Measurements from ENCODE around the gene CEP170B.
"Not testable (repeated sequence)": the region's sequence is repeated elsewhere in the genome, so short reads cannot be mapped to it uniquely, and the experiment has no call there.

Gene CEP170B

DNA sequence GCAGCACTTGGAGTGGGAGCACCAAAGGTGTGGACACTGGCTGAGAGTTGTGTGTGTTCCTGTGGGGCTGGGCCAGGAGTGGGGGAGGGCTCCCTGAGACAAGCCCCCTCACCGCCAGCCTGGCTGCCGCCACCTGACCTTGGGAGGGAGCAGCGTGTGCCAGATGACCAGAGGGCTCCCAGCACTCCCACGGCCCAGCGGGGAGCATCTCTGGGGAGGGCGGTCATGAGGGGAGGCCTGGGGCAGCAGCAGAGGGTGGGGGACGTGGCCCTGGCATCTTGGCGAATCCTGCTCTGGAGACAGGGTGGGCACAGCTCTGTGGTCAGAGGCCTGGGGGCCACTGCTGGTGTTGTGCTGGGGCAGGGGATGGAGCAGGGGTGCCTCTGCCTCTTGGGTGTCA is 10.7 kb downstream of the CEP170B start:
- no peak for DNase-seq
- in situ Hi-C loops (cut with MboI; ENCODE audit: low pct_unique_long_range_greater_than_20kb, low sequenced_read_pairs) = no loop called here

DNA sequence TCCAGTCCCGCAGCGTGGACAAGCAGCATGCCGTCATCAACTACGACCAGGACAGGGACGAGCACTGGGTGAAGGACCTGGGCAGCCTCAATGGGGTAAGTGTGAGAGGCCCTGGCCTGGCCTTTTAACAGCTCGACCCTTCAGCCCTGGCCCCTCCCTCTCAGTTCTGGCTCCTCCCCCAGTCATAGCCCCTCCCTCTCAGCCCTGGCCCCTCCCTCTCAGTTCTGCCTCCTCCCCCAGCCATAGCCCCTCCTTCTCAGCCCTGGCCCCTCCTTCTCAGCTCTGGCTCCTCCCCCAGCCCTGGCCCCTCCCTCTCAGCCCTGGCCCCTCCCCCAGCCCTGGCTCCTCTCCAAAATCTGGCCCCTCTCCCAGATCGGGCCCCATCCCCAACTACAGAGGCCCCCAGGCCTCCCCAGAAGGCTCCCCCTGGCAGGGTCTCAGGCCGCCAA is 11.2 kb downstream of the CEP170B start:
- in situ Hi-C loops (cut with MboI; ENCODE audit: low pct_unique_long_range_greater_than_20kb, low sequenced_read_pairs) = no loop called here
- DNase-seq = peak; percentile 24

DNA sequence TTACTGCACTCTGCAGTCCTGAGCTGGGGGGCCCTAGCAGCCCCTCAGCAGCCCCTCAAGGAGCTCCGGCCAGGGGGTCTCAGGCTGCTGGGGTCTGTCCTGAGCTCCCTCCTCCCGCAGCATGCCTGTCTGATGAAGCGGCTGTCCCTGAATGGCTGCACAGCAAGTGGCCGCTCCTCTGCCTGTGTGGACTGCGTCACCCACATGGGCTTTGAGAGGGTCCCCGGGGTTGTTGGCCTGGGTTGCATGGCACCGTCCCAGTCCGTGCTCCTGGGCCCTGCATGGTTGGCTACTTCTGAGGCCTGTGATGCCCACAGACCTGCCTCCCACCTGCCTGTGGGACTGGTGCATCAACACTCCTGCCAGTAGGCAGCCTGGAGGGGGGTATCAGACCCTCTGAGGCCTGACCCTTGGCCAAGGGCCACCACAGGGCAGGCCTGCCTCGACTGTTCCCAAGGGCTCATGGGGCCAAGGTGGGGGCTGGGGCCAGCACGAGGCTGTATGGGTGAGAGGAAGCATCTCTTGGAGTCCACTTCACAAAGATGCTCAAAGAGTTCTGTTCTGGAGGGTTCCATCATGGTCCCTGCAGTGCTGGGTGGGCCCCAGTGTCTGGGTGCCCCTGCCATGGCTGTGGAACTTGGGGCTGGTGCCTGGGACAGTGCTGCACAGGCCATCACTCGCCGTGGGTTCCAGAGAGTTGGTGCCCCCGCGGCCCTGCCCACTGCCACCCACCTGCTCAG is 12.2 kb downstream of the CEP170B start:
- no peak for DNase-seq
- in situ Hi-C loops (cut with MboI; ENCODE audit: low pct_unique_long_range_greater_than_20kb, low sequenced_read_pairs) = no loop called here

DNA sequence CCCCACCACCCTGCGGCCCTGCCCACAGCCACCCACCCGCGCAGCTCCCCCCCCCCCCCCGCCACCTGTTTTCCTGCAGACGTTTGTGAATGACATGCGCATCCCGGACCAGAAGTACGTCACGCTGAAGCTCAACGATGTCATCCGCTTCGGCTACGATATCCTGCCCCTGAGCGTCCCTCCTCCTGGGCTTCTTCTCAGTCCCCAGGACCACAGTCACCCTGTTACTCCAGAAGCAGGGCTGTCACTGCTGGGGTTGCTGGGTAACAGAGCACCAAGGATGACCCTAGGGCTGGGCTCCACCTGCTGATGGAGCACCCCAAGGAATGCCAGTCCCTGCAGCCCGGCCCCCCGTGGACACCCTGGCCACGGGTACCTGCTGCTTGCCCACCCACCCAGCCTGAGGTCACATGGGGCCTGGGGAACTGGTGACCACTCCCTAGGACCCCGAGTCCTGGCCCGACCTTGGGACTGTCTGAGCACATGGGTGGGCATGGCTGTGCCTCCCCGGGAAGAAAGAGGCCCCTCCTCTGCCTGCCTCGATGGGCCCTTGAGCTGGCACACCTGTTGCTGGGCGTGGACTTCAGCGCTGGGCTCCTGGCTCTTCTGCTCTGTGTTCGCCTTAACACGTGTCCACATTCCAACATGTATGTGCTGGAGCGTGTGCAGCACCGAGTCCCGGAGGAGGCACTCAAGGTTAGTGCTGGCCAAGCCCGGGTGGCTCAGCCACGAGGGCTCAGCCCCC is 12.9 kb downstream of the CEP170B start:
- in situ Hi-C loops (cut with MboI; ENCODE audit: low pct_unique_long_range_greater_than_20kb, low sequenced_read_pairs) = no loop called here

DNA sequence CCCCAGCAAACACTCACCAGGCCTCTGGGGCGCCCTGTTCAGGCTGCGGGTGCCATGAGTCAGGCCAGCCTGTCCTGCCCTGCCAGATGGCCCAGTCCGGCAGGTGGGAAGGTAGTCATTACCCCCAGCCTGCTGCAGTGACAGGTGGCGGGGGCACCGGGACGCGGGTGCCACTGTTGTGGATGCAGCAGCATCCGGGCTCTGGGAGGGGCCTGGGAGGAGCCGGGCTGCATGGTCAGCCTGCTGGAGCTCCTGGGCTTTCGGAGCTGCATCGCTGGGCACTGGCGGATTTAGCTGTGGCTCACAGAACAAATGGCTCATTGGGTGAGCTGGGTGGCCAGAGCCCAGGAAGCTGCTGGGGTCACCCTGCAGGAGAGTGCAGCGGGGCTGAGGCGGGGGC is 13.5 kb downstream of the CEP170B start:
- DNase-seq = no peak
- in situ Hi-C loops (cut with MboI; ENCODE audit: low pct_unique_long_range_greater_than_20kb, low sequenced_read_pairs) = no loop called here

More for the DNA sequence above, 12.9 kb downstream of the CEP170B start:
- DNase-seq = no peak

DNA sequence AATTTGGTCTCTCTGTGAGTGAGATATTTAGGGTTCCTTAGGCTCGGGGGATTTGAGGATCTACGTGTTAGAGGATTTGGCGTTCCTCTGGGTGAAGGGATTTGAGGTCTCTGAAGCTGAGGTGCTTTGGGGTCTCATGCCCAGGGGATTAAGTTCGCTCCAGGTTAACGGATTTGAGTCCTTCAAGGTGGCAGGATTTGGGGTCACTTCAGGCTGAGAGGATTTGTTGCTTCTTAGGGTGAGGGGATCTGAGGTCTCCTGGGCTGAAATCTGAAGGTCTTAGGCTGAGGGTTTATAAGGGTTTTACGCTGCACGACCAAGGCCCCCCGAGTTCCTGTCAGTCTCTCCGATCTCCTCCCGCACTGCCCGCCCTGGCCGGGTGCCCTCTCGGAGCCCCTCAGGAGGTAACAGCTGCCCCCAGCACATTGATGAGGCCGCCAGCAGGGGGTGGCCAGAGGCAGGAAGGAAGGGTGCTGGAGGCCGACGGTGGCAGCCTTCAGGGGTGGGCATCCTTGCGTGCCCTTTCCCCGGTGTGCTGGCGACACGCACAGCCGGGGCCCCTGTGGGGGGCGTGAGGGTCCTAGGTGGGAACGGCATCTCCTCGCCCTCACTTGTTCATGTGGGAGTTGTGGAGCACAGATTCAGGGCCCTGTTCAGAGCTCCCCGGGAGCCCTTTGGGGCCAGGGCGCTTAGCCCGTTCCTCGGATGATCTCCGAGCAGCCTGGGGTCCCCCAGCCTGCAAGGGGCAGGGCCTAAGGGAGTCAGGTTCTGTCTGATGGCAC is 14.3 kb downstream of the CEP170B start:
- no peak for DNase-seq
- in situ Hi-C loops (cut with MboI; ENCODE audit: low pct_unique_long_range_greater_than_20kb, low sequenced_read_pairs) = no loop called here

DNA sequence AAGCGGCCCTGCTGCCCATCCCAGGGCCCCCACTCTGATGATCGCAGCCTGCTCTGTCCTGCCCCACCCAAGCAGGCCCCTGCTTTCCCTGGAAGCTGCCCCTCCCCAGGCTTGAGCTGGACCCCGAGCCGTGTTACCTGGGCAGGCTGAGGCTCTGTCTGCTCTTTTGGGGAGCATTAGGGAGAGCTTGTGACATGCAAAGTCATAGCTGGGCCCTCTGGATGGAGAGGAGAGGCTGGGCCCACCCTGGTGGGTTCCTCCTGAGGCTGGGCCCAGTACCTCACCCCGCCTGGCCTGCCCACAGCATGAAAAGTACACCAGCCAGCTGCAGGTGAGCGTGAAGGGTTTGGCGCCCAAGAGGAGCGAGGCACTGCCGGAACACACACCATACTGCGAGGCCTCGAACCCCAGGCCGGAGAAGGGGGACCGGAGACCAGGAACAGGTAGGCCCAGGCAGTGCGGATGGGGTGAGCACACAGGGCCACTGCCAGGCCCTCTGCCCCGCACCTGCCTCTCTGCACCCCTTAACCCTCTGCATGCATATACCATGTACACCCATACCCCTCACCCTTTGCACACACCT is 15.0 kb downstream of the CEP170B start:
- in situ Hi-C loops (cut with MboI; ENCODE audit: low pct_unique_long_range_greater_than_20kb, low sequenced_read_pairs) = no loop called here
- DNase-seq = no peak

DNA sequence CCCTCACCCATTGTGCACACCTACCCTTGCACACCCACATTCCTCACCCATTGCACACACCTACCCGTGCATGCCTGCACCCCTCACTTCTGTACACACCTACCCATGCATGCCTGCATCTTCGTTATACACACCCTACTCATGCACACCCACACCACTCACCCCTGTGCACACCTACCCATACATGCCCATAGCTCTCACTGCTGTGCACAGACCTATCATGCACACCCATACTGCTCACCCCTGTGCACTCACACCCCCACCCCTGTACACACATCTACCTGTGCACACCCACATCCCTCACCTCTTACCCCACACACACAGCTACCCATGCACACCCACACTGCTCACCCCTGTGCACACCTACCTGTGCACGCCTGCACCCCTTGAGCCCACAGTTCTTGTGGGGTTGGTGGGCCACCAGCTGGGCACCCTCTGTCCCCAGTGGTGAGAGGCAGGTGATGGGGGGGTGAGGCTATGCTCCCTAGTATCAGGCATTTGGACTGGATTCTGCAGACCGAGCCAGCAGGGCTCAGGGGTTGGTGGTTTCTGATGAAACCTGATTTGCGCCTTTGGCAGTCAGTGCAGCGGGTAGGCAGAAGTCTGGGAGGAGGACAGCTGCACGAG is 15.6 kb downstream of the CEP170B start:
- in situ Hi-C loops (cut with MboI; ENCODE audit: low pct_unique_long_range_greater_than_20kb, low sequenced_read_pairs) = no loop called here
- DNase-seq = no peak

DNA sequence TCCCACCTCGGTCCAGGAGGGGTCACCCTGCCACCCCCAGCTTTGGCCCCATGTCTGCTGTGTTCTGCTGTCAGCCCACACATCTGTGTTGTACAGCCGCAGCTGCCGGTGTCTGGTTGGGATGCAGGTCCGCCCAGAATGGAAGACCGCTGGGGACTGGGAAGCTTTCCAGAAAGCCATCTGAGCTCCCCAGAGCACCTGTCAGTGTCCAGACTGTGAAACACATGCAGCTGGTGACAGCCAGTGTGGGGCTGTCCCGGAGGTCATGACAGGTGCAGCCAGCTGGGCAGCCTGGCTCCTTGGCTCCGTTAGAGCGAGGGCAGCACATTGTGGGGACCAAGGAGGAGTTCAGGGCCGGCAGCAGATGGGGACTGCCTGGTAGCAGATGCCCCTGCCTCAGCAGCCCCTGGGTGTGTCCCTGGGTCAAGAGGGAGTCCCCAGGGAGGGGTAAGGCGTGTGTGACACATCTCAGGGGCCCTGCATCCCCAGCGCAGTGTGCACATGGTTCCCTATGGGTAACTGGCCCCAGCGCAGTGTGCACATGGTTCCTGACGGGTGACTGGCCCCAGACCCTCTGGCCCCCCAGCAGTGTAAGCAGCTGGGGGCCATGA is 16.4 kb downstream of the CEP170B start:
- in situ Hi-C loops (cut with MboI; ENCODE audit: low pct_unique_long_range_greater_than_20kb, low sequenced_read_pairs) = no loop called here
- DNase-seq = no peak

DNA sequence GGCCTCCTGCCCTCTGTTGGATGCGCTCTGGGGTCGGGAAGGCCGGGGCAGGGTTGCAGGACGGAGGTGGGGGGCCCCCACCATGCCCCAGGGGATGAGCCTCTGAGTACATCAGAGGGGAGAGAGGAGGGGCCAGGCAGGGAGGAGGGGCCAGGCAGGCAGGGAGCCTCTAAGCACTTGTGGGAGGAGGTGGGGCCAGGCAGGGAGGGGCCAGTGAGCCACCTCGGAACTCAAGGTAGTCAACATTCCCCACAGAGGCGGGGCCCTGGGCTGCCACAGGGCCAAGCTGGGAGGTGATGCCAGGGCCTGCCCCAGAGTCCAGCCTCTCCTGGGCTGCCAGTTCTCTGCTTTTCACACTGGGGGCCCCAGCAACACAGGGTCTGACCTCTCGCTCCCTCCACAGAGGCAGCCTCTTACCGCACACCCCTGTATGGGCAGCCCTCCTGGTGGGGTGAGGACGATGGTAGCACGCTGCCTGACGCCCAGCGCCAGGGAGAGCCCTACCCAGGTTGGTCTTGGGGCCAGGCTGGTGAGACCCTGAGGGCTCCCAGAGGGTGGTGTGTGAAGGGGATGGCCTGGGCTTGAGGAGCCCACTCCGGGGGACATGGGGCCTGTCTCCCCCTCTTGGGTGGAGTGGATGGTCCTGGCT is 17.4 kb downstream of the CEP170B start:
- no peak for DNase-seq

DNA sequence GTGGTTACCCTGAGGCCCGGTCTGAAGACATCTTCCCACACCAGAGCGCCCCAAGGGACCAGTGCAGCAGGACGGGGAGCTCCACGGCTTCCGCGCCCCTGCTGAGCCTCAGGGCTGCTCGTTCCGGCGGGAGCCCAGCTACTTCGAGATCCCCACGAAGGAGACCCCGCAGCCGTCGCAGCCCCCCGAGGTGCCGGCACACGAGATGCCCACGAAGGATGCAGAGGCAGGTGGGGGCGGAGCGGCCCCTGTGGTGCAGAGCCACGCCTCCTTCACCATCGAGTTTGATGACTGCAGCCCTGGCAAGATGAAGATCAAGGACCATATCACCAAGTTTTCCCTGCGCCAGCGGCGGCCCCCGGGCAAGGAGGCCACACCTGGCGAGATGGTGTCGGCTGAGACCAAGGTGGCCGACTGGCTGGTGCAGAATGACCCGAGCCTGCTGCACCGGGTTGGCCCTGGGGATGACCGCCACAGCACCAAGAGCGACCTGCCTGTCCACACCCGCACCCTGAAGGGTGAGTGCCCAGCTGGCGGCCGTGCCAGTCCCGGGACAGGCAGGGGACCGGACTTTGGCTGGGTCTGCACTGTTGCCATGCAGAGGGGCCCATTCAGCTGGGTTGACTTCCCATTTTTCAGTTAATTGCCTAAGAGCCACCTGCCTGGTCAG is 18.1 kb downstream of the CEP170B start:
- DNase-seq = no peak
- in situ Hi-C loops (cut with MboI; ENCODE audit: low pct_unique_long_range_greater_than_20kb, low sequenced_read_pairs) = no loop called here

More for the DNA sequence above, 17.4 kb downstream of the CEP170B start:
- in situ Hi-C loops (cut with MboI; ENCODE audit: low pct_unique_long_range_greater_than_20kb, low sequenced_read_pairs) = no loop called here

DNA sequence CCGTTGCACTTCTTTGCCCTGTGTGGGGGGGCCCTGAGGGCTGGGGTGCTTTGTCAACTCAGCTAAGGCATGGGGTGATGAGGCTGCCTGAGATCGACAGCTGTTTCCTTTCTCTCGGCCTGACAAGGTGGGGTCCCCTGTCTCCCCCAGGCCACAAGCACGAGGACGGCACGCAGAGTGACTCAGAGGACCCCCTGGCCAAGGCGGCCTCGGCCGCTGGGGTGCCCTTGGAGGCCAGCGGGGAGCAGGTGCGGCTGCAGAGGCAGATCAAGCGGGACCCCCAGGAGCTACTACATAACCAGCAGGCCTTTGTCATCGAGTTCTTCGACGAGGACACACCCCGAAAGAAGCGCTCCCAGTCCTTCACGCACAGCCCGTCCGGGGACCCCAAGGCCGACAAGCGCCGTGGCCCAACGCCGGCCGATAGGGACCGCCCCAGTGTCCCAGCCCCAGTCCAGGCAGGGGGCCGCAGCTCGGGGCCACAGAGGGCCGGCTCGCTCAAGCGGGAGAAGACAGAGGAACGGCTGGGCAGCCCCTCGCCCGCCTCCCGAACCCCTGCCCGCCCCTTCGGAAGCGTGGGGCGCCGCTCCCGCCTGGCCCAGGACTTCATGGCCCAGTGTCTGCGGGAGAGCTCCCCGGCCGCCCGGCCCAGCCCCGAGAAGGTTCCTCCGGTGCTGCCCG is 18.8 kb downstream of the CEP170B start:
- in situ Hi-C loops (cut with MboI; ENCODE audit: low pct_unique_long_range_greater_than_20kb, low sequenced_read_pairs) = no loop called here

DNA sequence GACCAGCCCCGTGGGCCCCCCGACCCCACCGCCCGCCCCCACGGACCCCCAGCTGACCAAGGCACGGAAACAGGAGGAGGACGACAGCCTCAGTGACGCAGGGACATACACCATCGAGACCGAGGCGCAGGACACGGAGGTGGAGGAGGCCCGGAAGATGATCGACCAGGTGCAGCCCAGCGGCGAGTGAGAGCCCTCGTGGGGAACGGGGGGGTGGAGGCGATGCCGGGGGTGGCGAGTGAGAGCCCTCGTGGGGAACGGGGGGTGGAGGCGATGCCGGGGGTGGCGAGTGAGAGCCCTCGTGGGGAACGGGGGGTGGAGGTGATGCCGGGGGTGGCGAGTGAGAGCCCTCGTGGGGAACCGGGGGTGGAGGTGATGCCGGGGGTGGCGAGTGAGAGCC is 19.3 kb downstream of the CEP170B start:
- in situ Hi-C loops (cut with MboI; ENCODE audit: low pct_unique_long_range_greater_than_20kb, low sequenced_read_pairs); DNase-seq: not testable (repeated sequence)

More for the DNA sequence above, 18.8 kb downstream of the CEP170B start:
- DNase-seq = no peak

DNA sequence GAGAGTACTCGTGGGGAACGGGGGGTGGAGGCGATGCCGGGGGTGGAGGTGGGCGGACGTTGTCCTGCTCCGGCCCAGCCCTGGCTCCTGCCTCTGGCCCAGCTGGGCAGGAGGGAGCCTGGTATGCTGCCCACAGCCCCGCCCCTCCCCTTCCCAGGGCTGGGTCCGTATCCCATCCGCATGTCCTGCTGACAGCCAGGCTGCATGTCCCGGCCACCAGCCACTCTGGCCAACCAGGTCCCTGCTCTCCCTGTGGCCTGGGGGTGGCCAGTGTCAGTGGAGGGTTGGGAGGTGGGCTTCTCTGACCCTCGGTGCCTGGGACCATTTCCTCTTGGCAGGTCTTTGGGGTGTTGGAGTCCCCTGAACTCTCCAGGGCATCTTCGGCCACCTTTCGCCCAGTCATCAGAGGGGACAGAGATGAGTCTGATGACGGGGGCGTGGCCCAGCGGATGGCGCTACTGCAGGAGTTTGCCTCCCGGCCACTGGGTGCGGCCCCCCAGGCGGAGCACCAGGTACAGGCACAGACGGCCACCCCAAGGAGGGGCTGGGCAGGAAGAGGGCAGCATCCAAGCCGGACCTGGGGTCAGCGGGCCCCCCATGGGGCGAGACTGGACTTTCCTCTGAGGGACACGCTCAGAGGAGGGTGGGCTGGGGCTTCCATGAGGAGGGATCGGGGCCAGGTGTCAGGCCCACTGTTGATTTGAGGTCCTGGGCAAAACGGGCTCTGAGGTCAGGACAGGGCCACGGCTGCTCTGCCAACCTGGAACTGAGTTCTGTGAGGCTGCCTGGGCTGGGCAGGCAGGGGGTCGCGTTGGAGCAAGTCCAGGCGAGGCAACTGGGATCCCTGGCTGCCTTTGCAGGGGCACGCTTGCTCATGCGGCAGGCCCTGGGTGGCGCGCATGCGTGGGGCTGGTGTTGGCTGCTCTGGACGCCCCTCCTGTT is 20.2 kb downstream of the CEP170B start:
- in situ Hi-C loops (cut with MboI; ENCODE audit: low pct_unique_long_range_greater_than_20kb, low sequenced_read_pairs) = no loop called here
- DNase-seq = no peak

DNA sequence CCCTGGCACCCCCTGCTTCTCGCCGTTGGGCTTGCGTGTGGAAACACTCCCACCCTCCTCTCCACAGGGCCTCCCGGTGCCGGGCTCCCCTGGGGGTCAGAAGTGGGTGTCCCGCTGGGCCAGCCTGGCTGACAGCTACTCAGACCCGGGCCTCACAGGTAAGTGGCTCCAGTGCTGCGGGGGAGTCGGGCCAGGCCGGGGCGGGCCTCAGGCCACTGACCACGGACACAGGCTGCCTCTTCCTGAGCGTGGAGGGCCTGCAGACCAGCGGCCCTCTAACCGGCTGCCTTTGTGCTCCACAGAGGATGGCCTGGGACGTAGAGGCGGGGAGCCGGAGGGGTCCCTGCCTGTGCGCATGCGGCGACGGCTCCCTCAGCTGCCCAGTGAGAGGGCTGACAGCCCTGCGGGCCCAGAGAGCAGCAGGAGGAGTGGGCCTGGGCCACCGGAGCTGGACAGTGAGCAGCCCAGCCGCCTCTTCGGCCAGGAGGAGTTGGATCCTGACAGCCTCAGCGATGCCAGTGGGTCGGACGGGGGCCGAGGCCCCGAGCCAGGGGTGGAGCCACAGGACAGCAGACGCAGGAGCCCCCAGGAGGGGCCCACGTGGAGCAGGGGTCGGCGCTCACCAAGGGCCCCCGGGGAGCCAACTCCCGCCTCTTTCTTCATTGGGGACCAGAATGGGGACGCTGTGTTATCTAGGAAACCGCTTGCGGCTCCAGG is 21.1 kb downstream of the CEP170B start:
- no peak for DNase-seq
- in situ Hi-C loops (cut with MboI; ENCODE audit: low pct_unique_long_range_greater_than_20kb, low sequenced_read_pairs) = no loop called here
